HG03196 (cell line): Measurements from ENCODE around the gene TAS2R60.
"Not testable (repeated sequence)": the region's sequence is repeated elsewhere in the genome, so short reads cannot be mapped to it uniquely, and the experiment has no call there.

Source experiments
- ATAC-seq: cut with Tn5 transposase; IDR thresholded peaks from one replicate; pipeline ENCODE4 v1.9.1; 2021; ENCODE audit not compliant: unreplicated experiment

The TAS2R60 gene

DNA sequence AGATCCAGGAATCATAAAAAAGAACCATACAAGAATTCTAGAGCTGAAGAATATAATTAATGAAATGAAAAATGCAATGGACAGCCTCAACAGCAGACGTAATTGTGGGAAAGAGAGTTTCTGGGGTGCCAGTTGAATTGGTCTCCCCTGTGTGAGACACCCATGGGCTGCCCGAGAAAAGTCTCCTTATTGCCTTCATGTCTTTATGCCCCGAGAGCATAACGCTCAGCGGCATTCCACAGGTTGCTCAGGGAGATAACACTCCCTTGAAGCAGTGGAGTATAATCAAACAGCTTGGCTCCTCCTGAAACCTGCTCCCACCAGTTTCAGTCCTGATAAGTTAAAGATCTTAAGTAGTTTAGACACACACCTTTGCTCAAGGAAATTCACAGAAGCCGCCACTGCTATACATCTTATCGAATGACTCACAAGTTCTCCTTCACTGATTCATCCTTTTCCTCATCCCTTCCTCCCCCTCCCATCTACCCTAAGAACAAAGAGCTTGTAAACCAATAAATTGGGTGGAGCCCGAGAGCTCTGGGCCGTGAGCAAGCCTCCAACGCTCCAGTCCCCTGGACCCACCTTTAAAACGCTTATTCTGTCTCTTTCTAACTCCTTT is 28.9 kb downstream of the TAS2R60 start:
- ATAC-seq: not testable (repeated sequence)

GRCh38 chr7:143477501-143478150 is 34.4 kb downstream of the TAS2R60 start, which contains the start of gene TAS2R41:
TAS2R41 (plus strand) TSS chr7:143477873; CDS start chr7:143477873, 0 bp downstream.
- ATAC-seq: no peak

DNA sequence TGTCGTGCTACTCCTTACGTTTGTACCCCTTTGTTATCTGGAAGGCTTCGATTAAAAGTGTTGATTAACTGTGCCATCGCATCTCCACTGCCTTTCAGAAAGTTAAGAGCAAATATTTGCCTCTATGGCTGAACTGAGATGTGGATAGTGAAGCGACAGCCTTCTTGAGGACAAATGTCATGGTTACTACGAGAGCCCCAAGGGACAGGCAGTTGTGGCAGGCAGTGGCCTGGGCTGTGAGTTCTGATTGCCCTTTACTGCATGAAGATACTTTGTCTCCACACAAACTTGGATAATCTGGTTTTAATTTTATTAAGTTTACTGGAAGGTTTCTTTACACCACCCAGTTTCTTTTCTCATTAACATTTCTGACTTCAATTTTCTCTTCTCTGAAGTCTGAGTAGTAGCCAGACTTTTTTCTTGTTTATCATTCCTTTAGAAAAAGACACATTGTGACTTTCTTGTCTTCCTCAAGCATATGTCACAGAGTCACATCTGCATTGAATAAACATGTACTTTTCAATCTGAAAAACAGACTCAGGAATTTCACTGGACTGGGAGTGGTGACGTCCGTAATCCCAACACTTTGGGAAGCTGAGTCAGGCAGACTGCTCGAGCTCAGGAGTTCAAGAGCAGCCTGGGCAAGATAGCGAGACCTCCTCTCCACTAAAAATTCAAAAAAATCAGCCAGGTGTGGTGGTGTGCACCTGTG is 36.0 kb downstream of the TAS2R60 start:
- no peak for ATAC-seq

GRCh38 chr7:143480501-143480900 is 37.2 kb downstream of the TAS2R60 start:
- no peak for ATAC-seq

GRCh38 chr7:143484119-143484518 is 40.9 kb downstream of the TAS2R60 start:
- ATAC-seq: no peak

DNA sequence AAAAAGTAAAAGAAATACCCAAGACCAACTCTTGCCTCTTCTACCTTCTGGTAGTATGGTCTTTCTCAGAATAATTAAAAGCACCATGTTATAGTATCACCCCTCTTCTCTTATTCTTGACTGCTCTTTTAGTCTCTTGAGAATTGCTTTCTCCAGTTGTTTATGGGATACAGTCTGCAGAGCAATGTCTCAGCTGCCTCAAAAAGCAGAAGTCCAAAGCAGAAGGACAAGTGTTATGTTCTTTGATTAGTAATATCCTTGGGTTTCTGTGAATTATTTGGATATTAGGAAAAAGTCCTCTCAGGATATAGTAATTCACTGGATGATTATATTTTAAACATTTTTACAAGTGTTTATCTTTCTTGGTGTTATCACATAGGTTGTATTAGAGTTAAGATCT is 41.8 kb downstream of the TAS2R60 start:
- no peak for ATAC-seq

DNA sequence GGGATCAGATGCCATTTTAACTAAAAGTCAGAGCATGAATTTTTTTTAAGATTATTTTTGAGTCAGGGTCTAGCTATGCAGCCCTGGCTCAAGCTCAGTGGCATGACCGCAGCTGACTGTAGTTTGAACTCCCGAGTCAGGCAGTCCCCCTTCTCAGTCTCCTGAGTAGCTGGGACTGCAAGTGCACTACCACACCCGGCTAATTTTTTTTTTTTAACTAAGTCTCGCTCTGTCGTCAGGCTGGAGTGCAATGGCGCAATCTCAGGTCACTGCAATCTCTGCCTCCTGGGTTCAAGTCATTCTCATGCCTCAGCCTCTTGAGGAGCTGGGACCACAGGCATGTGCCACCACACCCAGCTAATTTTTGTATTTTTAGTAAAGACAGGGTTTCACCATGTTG is 42.2 kb downstream of the TAS2R60 start:
- ATAC-seq: no peak

DNA sequence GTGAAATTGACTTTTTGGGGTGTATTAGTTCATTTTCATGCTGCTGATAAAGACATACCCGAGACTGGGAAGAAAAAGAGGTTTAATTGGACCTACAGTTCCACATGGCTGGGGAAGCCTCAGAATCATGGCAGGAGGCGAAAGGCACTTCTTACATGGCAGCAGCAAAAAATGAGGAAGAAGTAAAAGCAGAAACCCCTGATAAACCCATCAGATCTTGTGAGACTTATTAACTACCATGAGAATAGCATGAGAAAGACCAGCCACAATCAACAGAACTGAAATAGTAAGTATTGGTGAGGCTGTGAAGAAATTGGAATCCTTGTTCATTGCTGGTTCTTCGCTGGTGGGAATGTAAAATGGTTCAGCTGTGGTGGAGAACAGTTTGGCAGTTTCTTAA is 43.0 kb downstream of the TAS2R60 start:
- ATAC-seq: not testable (repeated sequence)

DNA sequence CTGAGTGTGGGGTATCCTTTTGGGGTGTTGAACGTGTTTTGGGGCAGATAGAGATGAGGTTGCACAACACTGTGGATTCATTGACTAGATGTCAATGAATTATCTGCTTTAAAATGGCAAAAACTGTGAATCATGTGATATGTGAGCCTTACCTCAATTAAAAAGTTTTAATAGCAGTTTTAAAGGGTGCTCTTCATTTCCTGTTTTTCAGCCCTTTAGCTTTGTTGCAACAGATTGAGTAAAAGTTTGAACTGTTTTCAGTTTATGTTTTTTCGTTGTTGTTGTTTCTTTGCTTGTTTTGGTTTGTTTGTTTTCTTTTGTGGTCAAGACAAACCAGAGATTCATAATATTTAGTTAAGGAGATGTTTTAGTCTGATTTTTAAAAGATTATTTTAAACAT is 43.8 kb downstream of the TAS2R60 start:
- ATAC-seq: no peak

DNA sequence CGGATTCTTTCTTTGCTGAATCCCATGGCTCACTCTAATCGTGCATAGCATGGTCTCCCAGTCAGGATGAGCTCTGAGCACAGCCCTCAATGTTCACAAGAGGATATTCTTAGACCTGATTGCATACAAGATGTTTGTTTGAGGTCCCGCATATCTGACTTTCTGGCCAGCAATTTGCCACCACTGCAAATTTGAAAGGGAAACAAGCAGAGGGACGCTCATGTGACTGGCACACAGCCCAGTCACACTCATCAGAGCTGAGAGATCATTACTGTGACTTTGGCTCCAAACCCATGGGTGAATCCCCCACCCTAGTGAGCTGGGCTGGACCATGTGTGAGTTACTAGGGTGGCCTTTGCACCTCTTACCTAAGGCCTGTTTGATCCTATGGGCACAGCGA is 44.3 kb downstream of the TAS2R60 start:
- no peak for ATAC-seq

- no peak for ATAC-seq
Measured at GRCh38 chr7:143490717-143491306, 47.6 kb downstream of the TAS2R60 start.

- ATAC-seq: no peak
Measured at GRCh38 chr7:143492043-143492471, 48.8 kb downstream of the TAS2R60 start.

DNA sequence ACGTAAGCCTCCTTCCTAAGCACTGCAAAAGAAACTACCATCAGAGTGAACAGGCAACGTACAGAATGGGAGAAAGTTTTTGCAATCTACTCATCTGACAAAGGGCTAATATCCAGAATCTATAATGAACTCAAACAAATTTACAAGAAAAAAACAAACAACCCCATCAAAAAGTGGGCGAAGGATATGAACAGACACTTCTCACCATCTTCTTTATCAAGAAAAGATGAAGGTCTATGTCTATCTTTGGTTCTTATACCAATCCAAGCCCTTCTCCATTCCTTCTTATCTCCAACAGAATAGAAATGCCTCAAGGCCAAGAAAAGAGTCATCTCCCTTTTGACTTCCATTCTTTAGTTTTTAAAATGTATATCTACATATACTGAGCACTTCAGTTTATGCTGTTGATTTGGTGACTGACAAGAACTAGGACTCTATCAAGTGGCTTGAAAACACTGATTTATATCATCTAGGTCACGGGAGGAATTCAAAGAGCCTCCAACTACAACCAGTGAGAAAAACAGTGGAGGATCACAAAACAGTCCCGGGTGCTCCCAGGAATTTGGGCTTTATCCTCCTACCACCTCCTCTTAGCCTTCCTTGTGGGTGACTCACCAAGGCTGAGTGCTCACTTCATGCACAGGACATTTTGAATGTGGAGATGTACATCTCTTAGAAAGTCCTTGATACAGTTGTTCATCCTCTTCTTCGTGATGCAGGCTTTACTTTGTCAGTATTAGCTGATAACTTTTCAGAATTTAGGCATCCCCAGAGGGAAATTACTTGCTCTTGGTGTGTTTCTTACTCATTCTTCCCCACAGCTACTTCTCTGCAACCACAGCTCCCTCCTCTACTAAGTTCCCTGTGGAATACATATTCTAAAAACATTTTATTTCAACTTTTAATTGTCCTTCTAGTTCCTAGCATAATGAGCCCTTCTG is 49.8 kb downstream of the TAS2R60 start:
- ATAC-seq: no peak

GRCh38 chr7:143493751-143494150 is 50.5 kb downstream of the TAS2R60 start:
- ATAC-seq: no peak
